Measurements from ENCODE around the gene RBMS1. TPM values are rescaled to one million over a fixed set of nuclear protein-coding genes. Genes with fewer than 3 reads are reported as not detected.

Gene RBMS1
- total RNA-seq, 1 experiment from 2014 or later = 77.5 TPM

GRCh38 chr2:160337728-160338127 is 155.9 kb downstream of the RBMS1 start:
- Mint-ChIP-seq H3K4me3 (no peak overlapping the region), H3K27ac (no peak overlapping the region), H3K27me3 (ENCODE audit: low read depth) (no peaks in the 10 kb centered on the region), H3K9me3 (no peaks in the 10 kb centered on the region), H3K36me3 (ENCODE audit: insufficient read depth in 1 of 3, low read depth in 3 of 3) (no peaks in the 10 kb centered on the region), H3K4me1 (peaks cover 10 to 17% of the 10 kb centered on the region in 2 experiments)
- Histone ChIP-seq H4K91ac (ENCODE audit: insufficient read length, low read depth, low read length) (no peak overlapping the region), H3K9me3 (ENCODE audit: control insufficient read depth, low read depth, low read length) (no peaks in the 10 kb centered on the region), H2BK20ac (ENCODE audit: low read depth, low read length, poor library complexity, severe bottlenecking) (no peak overlapping the region), H3K14ac (ENCODE audit: insufficient read depth, low read length) (no peak overlapping the region), H3K4me1 (ENCODE audit: insufficient read depth, low read length) (peaks cover 2% of the 10 kb centered on the region; the same call in 1 of the 2 replicates), H3K23me2 (ENCODE audit: insufficient read length, low read depth, low read length, poor library complexity, severe bottlenecking) (no peaks in the 10 kb centered on the region), H2AFZ (ENCODE audit: low read length) (no peak overlapping the region), H3K18ac (ENCODE audit: insufficient read length, low read depth, low read length) (no peak overlapping the region), H3K79me1 (ENCODE audit: insufficient read depth, low read depth, low read length, poor library complexity, severe bottlenecking) (no peaks in the 10 kb centered on the region), H3K56ac (ENCODE audit: insufficient read length, low read depth, low read length) (no peak overlapping the region), H3K4me2 (ENCODE audit: insufficient read depth, insufficient read length, low read length) (no peak overlapping the region), H3K27me3 (ENCODE audit: insufficient read depth, low read length) (no peaks in the 10 kb centered on the region), H4K20me1 (ENCODE audit: control insufficient read depth, insufficient read depth, insufficient read length) (no peaks in the 10 kb centered on the region), H2BK120ac (ENCODE audit: low read depth, low read length, poor library complexity, severe bottlenecking) (no peak overlapping the region), H3T11ph (ENCODE audit: low read length) (no peak overlapping the region), H2BK12ac (ENCODE audit: insufficient read length, low read depth, low read length) (no peak overlapping the region), H2BK15ac (ENCODE audit: low read depth, low read length) (no peak overlapping the region), H3K79me2 (ENCODE audit: insufficient read depth, low read length) (peaks cover 4% of the 10 kb centered on the region; the same call in 1 of the 2 replicates), H2AK5ac (ENCODE audit: insufficient read length, low read length) (no peak overlapping the region), H3K4ac (ENCODE audit: low read depth, low read length) (no peak overlapping the region), H3K23ac (ENCODE audit: insufficient read length, low read depth, low read length) (no peak overlapping the region), H2BK5ac (ENCODE audit: insufficient read length, low read length) (no peak overlapping the region), H4K5ac (ENCODE audit: insufficient read length, low read depth, low read length) (no peak overlapping the region), H3K9ac (ENCODE audit: extremely low read depth, insufficient read length, low read length) (no peak overlapping the region), H3K27ac (ENCODE audit: insufficient read length, low read depth, low read length) (no peak overlapping the region), H4K8ac (replicated peaks; ENCODE audit: insufficient read length, low read depth, low read length) (no peak overlapping the region)
- no peak for DNase-seq
- WGBS (ENCODE audit: extremely low coverage, insufficient read length, low lambda C conversion rate) = no CpG with 5 or more reads among the region's 3 CpGs
- TF ChIP-seq CTCF (conservative IDR thresholded peaks at IDR 0.05) = no peak

Measured in H9 (cell line).